ENCODE results near the gene BRD1.

The BRD1 gene

DNA sequence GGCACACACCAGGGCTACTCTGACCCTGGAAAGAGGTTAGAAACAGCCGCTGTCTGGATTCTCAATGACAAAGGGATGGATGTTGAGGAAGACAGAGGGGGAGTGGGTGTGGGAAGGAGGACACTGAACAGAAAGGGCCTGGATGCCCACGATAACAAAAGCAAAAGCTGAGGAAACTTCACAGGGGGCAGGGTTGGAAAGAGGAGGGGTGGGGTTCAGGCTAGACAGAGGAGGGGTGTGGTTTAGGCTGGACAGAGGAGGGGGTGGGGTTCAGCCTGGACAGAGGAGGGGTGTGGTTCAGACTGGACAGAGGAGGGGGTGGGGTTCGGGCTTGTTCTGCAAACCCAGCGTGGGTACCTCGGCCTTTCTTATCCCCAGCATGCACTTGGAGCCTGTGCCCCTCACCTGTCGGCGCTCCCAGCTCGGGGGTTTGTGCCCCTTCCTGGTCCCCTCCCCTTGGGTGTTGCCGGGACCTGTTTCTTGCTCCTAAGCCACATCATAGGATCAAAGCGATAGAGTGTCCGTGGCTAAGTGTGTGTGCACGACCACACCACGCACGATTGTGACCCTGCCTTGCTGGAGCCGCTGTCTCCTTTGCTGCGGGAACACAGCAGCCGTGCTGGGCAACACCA lies 75.6 kb downstream of the BRD1 start:
- H3K4me3 ChIP-seq (ENCODE audit: low read depth, low read length) = no peak overlapping the region
- TF ChIP-seq, protein P1, sequence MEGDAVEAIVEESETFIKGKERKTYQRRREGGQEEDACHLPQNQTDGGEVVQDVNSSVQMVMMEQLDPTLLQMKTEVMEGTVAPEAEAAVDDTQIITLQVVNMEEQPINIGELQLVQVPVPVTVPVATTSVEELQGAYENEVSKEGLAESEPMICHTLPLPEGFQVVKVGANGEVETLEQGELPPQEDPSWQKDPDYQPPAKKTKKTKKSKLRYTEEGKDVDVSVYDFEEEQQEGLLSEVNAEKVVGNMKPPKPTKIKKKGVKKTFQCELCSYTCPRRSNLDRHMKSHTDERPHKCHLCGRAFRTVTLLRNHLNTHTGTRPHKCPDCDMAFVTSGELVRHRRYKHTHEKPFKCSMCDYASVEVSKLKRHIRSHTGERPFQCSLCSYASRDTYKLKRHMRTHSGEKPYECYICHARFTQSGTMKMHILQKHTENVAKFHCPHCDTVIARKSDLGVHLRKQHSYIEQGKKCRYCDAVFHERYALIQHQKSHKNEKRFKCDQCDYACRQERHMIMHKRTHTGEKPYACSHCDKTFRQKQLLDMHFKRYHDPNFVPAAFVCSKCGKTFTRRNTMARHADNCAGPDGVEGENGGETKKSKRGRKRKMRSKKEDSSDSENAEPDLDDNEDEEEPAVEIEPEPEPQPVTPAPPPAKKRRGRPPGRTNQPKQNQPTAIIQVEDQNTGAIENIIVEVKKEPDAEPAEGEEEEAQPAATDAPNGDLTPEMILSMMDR (IDR thresholded peaks at IDR 0.05; ENCODE audit: low read depth, low read length) = no peak

DNA sequence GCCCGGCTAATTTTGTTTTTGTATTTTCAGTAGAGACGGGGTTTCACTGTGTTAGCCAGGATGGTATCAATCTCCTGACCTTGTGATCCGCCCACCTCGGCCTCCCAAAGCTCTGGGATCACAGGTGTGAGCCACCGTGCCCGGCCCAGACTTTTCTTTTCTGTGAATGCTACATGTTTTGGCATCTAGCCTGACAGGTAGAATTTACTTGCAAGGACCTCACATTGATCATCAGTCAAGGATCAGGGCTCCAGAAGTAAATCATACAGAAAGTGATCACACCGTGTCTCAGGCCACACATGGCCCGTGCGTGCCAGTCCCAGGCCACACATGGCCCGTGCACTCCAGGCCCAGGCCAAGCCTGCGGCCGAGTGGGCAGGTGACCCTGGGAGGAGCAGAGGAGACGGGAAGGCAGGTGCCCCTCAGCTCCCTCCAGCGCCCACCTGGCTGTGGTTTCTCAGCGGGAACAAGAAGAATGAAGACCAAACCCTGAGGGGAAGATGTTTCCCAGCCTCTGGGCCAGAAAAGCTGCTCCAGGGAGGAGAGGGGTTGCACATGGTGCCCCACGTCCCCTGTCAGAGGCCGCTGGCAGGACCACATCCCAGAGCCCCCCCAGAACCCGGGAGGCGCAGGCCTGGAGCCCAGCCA lies 76.2 kb downstream of the BRD1 start:
- H3K4me3 ChIP-seq (ENCODE audit: low read depth, low read length) = no peak overlapping the region
- TF ChIP-seq, protein P1 (IDR thresholded peaks at IDR 0.05; ENCODE audit: low read depth, low read length) = no peak

DNA sequence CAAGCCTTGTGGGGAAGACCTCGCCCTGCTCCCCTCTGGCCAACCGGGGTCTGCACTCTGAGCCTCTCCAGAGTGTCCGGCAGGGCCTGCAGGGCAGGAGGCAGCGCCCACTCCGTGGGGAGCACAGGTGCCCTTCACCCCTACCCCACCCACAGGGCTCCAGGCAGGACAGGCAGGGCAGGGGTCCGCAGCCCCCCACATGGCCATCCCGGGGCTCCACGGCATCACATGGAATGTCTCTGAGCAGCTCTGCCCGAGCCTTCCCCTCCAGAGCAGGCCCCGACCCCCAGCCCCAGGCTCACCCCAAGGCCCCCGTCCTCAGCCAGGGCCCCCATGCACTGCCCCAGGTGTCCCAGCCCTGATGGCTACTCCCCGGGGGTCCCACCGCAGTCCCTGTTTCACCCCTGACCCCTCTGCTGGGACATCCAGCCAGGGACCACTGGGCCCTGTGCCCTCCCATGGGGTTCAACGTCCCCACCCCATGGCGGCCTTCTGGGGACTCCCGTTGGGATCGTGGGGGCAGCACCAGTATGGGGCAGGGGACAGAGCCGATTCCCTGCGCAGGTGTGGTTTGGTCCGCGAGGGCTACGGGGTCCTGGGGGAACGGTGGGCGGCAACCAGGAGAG lies 77.7 kb downstream of the BRD1 start:
- no peak overlapping the region for H3K4me3 ChIP-seq (ENCODE audit: low read depth, low read length)

DNA sequence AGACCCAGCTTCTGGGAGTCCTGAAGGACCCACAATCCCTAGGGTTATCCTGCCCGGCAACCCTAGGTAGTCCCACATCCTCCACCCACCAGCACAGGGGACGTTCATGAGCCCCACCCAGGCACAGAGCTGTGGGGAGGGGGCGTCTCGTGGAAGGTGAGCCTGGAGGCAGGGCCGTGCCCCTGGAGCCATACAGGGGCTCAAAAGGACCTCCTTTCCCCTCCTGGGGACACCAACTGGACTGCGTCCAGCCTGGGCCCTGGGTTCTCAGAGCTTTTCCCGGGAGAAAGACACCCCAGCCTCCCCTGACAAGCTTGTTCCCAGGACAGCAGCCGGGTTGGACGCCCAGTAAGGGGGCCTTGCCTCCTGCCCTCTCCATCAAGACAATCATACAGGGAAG lies 78.4 kb downstream of the BRD1 start:
- H3K4me3 ChIP-seq (ENCODE audit: low read depth, low read length) = no peak overlapping the region
- TF ChIP-seq, protein P1 (IDR thresholded peaks at IDR 0.05; ENCODE audit: low read depth, low read length) = no peak

More for the DNA sequence above, 77.7 kb downstream of the BRD1 start:
- TF ChIP-seq, protein P1 (IDR thresholded peaks at IDR 0.05; ENCODE audit: low read depth, low read length) = no peak

DNA sequence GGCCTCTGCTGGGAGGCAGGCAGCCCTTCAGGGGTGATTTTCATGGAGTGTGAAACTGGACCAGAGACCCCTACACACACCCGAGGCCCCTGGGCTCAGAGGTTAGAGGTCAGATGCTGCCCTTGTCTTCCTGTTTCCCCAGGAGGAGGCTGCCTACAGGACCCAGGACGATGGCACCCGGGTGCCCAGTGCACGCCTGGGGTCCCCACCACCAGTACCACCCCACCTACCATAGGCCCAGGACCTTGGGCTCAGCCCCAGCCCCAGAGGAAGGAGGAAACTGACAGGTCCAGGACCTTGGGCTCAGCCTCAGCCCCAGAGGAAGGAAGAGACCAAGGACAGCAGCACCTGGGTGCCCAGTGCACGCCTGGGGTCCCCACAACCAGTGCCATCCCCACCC lies 79.2 kb downstream of the BRD1 start:
- TF ChIP-seq, protein P1 (IDR thresholded peaks at IDR 0.05; ENCODE audit: low read depth, low read length) = no peak
- no peak overlapping the region for H3K4me3 ChIP-seq (ENCODE audit: low read depth, low read length)

DNA sequence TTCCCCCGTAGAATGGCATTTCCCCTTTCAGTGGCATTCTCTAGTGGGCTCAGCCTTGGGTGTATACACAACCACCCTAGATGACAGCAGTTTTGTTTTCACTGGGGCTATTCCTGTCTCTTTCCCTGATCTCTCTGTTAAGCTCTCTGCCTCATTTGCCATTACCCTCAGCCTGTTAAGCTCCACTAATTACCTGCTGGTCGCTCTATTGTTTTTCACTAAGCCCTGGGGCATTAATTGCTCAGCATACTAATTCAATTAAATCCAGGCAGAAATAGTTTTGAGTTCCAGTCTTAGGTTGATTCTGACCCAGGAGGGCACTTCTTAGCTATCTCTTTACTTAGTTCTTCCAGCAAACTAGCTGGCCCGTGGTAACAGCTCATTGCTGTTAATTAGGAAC lies 80.0 kb downstream of the BRD1 start:
- no peak overlapping the region for H3K4me3 ChIP-seq (ENCODE audit: low read depth, low read length)
- TF ChIP-seq, protein P1 (IDR thresholded peaks at IDR 0.05; ENCODE audit: low read depth, low read length) = no peak

DNA sequence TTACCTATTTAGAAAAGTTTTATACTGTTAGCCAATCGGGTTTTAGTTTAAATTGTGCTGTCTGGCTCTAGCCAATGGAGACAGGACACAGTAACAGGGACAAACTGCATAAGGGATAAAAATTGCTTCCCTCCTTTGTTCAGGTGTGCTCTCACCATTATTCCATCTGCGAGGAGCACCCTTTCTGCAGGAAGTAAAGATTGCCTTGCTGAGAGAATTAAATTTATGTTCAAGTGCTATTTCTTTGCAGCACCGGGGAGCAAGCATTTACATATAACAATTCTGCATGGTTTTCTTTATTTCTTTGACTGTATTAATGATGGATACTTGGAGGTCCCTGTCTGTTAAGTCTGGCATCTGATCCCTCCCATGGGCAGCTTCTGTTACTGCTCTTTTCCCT lies 80.5 kb downstream of the BRD1 start:
- no peak overlapping the region for H3K4me3 ChIP-seq (ENCODE audit: low read depth, low read length)
- TF ChIP-seq, protein P1 (IDR thresholded peaks at IDR 0.05; ENCODE audit: low read depth, low read length) = no peak
